Measurements from ENCODE around the gene INO80.

DNA sequence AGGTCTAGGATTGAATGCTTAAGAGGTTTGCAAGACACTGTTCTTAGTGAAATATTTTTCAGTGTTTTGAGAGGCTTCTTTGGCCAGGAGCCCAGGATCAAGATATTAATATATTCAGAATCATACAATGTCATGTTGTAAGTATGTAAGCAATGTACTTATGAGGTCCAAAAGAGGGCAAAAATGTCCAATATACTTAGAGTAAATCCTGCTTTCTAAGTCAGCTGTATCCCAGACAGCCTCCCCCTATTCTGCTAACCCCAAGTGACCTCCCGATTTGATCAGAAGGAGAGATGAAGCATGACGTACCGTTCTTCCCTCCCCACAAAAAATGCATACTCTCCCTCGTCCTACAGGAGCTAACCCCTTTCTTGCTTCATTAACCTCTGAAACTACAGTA, 91.9 kb downstream of the INO80 start:
- no peak for TF ChIP-seq CTCF (conservative IDR thresholded peaks at IDR 0.05; ENCODE audit: low read length)
- TF ChIP-seq EZH2phosphoT487 (IDR thresholded peaks at IDR 0.05; ENCODE audit: borderline replicate concordance) = no peak

Data from Loucy (cell line).